ENCODE data around the gene PLEKHS1. TPM values are rescaled to one million over a fixed set of nuclear protein-coding genes. Genes with fewer than 3 reads are reported as not detected.
A peak's percentile ranks its signal among the peaks of the same experiment; 100 is the strongest.

The PLEKHS1 gene
- not detected in 2 replicates for total RNA-seq
- long read RNA-seq: 0 reads

DNA sequence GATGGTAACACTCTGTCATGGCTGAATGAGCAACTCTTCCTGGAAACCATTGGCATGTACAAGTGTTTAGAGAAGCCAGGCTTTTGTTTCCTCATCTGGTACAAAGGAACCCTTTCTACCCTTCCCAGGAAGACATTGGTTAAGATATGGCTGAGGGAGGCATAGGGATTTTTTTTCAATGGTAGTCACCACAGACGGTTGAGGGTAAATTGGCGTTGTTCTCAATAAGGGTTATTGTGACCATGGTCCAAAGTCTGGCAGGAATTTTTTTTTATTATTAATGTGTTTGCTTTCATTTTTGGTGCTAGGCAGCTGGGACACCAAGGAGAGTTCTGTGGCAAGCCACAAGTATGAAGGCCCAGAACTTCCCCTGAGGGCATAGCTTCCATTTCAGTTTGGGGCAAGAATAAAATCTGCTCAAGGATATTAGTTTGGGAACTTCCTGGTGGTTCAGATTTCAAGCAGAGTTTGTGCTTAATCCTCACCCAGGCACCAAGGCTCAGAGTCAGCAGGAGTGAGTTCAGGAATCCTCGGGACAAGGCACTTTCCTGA lies at the start of gene PLEKHS1:
PLEKHS1 (plus strand) TSS at position 502 of the 552 bp plus-strand sequence. CDS start 3,596 bp downstream, outside the sequence.
- Mint-ChIP-seq H3K36me3 (ENCODE audit: low read depth) (no peaks in the 10 kb centered on the region), H3K9me3 (no peaks in the 10 kb centered on the region), H3K27me3 (ENCODE audit: low read depth) (no peaks in the 10 kb centered on the region), H3K4me1 (no peaks in the 10 kb centered on the region), H3K27ac (ENCODE audit: unreplicated experiment) (no peak within 1 kb of the TSS), H3K4me3 (no peak within 1 kb of the TSS)
- TF ChIP-seq, protein P1, sequence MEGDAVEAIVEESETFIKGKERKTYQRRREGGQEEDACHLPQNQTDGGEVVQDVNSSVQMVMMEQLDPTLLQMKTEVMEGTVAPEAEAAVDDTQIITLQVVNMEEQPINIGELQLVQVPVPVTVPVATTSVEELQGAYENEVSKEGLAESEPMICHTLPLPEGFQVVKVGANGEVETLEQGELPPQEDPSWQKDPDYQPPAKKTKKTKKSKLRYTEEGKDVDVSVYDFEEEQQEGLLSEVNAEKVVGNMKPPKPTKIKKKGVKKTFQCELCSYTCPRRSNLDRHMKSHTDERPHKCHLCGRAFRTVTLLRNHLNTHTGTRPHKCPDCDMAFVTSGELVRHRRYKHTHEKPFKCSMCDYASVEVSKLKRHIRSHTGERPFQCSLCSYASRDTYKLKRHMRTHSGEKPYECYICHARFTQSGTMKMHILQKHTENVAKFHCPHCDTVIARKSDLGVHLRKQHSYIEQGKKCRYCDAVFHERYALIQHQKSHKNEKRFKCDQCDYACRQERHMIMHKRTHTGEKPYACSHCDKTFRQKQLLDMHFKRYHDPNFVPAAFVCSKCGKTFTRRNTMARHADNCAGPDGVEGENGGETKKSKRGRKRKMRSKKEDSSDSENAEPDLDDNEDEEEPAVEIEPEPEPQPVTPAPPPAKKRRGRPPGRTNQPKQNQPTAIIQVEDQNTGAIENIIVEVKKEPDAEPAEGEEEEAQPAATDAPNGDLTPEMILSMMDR (conservative IDR thresholded peaks at IDR 0.05): no peak
- no peak for DNase-seq (ENCODE audit: low read depth, low spot score)

DNA sequence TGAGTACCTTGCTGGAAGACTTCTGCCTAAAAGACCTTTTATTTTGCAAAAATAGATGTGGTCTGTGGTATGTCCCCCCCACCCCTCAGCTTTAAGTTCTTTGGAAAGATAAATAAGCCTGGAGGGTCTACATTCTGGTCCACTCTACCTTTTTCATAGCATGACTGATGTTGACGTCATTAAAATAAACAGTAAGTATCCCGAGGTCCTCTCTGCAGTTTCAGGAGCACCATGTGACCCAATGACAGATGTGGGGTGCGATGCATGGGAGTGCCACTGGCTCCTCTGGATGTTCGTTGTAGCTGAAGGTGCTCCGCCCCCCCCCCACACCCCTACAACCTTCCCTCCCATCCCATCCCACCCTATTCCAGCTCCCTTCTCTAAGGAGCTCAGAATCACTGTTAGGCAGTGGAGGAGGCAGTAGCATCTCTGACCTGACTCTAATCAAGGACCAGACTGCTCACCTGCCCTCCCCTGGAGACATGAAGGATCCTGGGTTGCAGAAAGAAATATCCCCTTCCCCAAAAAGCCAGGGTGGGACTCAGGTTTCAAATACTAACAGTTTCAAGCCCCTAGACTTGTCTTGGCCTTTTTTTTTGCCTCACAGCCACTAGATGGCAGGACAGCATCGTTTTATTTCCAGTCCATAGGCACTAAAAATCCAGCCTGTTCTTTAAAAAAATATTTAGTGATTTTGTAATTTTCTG lies 46.7 kb upstream of the PLEKHS1 start:
- no peak overlapping the region for H3K27ac Mint-ChIP-seq (ENCODE audit: unreplicated experiment)
- peak; percentile 45 for DNase-seq (ENCODE audit: low read depth, low spot score)
- no peaks in the 10 kb centered on the region for H3K36me3 Mint-ChIP-seq (ENCODE audit: low read depth)
- TF ChIP-seq, protein P1 (conservative IDR thresholded peaks at IDR 0.05): peak; percentile 81
- peaks cover 15% of the 10 kb centered on the region for H3K4me1 Mint-ChIP-seq
- H3K4me3 Mint-ChIP-seq: no peak overlapping the region
- no peaks in the 10 kb centered on the region for H3K27me3 Mint-ChIP-seq (ENCODE audit: low read depth)
- no peaks in the 10 kb centered on the region for H3K9me3 Mint-ChIP-seq

DNA sequence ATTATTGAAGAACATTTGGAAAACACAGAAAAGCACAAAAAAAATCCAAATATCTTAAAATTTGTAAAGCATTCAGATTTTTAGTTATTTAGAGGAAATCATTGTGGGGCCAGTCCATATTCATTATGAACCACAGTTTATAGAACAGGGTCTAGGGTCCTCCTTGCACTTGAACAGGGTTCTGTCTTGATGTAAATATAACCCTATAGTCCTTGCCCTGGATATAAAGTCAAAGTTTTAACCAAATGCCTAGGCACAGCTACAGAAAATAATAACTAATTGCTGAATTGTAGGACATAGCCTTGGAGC lies 46.2 kb upstream of the PLEKHS1 start:
- Mint-ChIP-seq H3K36me3 (ENCODE audit: low read depth) (no peaks in the 10 kb centered on the region), H3K27ac (ENCODE audit: unreplicated experiment) (no peak overlapping the region), H3K27me3 (ENCODE audit: low read depth) (no peaks in the 10 kb centered on the region), H3K4me3 (no peak overlapping the region), H3K9me3 (no peaks in the 10 kb centered on the region), H3K4me1 (peaks cover 20% of the 10 kb centered on the region)
- TF ChIP-seq, protein P1 (conservative IDR thresholded peaks at IDR 0.05): no peak
- no peak for DNase-seq (ENCODE audit: low read depth, low spot score)

DNA sequence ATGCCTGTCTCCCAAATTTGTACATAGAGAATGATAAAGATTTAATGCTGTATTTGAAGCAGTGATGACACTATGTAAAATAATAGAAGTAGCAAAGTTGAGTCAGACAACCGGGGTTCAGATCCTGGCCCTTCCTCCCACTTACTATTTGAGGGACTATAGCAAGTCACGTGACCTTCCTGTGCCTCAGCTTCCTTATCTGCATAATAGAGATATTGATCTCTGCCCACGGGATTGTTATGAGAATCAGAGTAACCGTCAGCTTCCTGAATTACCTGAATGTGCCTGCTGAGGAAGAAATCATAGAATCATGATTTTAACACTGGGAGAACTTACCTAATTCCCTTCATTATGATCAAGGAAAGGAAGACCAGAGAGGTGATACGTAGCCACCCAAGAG lies 44.9 kb upstream of the PLEKHS1 start:
- Mint-ChIP-seq H3K27ac (ENCODE audit: unreplicated experiment) (no peak overlapping the region), H3K4me3 (no peak overlapping the region), H3K36me3 (ENCODE audit: low read depth) (no peaks in the 10 kb centered on the region), H3K27me3 (ENCODE audit: low read depth) (no peaks in the 10 kb centered on the region), H3K9me3 (no peaks in the 10 kb centered on the region), H3K4me1 (peaks cover 33% of the 10 kb centered on the region)
- DNase-seq (ENCODE audit: low read depth, low spot score): no peak
- TF ChIP-seq, protein P1 (conservative IDR thresholded peaks at IDR 0.05): no peak

DNA sequence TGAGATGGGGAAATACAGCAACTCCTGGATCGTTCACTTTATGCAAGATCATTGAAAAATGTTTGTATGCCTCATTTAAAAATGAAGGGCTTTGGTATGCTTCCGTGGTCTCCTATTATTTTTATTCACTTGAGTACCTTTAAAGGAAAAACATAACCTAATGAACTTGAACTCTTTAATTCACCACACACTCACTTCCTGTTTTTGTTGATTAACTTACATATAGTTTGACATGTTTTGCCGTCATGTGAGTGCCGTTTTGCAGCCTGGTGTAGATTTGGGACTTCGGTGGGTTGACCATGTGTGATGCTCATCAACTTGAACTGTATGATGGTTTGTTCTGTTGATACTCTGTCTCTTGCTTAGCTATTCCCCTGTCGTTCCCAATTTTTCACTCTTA lies 42.8 kb upstream of the PLEKHS1 start:
- Mint-ChIP-seq H3K4me3 (no peak overlapping the region), H3K27me3 (ENCODE audit: low read depth) (no peaks in the 10 kb centered on the region), H3K4me1 (peaks cover 41% of the 10 kb centered on the region), H3K9me3 (no peaks in the 10 kb centered on the region), H3K27ac (ENCODE audit: unreplicated experiment) (peak overlapping the region; percentile 63), H3K36me3 (ENCODE audit: low read depth) (no peaks in the 10 kb centered on the region)
- TF ChIP-seq, protein P1 (conservative IDR thresholded peaks at IDR 0.05): no peak
- DNase-seq (ENCODE audit: low read depth, low spot score): no peak
